ENCODE measurements around the gene SLC10A7. TPM values are rescaled to one million over a fixed set of nuclear protein-coding genes. Genes with fewer than 3 reads are reported as not detected.

SLC10A7 gene
- total RNA-seq, 1 donor from 2014 or later = 23.5 TPM

GRCh38 chr4:146436423-146437162 lies 85.1 kb downstream of the SLC10A7 start:
- no peak for TF ChIP-seq CTCF (IDR thresholded peaks at IDR 0.05)
- H3K4me3 ChIP-seq = no peak overlapping the region
- intact Hi-C loops (cut with DNase I) = no loop called here
- ATAC-seq (no peak), DNase-seq (no peak)
- H3K27me3 ChIP-seq (ENCODE audit: low read depth) = no peaks in the 10 kb centered on the region
- no peaks in the 10 kb centered on the region for H3K36me3 ChIP-seq
- H3K4me1 ChIP-seq = no peaks in the 10 kb centered on the region
- no peak overlapping the region for H3K27ac ChIP-seq
- no peaks in the 10 kb centered on the region for H3K9me3 ChIP-seq

GRCh38 chr4:146435962-146436361 lies 85.8 kb downstream of the SLC10A7 start:
- no peak for TF ChIP-seq CTCF (IDR thresholded peaks at IDR 0.05)
- no peak overlapping the region for H3K27ac ChIP-seq
- no peak overlapping the region for H3K4me3 ChIP-seq
- no peak for ATAC-seq
- no peaks in the 10 kb centered on the region for H3K27me3 ChIP-seq (ENCODE audit: low read depth)
- H3K36me3 ChIP-seq = no peaks in the 10 kb centered on the region
- no peaks in the 10 kb centered on the region for H3K9me3 ChIP-seq
- intact Hi-C loops (cut with DNase I) = no loop called here
- no peaks in the 10 kb centered on the region for H3K4me1 ChIP-seq
- DNase-seq = no peak

GRCh38 chr4:146432065-146432464 lies 89.7 kb downstream of the SLC10A7 start:
- no peaks in the 10 kb centered on the region for H3K36me3 ChIP-seq
- ATAC-seq (no peak), DNase-seq (no peak)
- intact Hi-C loops (cut with DNase I) = no loop called here
- no peaks in the 10 kb centered on the region for H3K27me3 ChIP-seq (ENCODE audit: low read depth)
- H3K4me3 ChIP-seq = no peak overlapping the region
- no peaks in the 10 kb centered on the region for H3K4me1 ChIP-seq
- no peak for TF ChIP-seq CTCF (IDR thresholded peaks at IDR 0.05)
- no peak overlapping the region for H3K27ac ChIP-seq
- no peaks in the 10 kb centered on the region for H3K9me3 ChIP-seq

- H3K36me3 ChIP-seq = no peaks in the 10 kb centered on the region
- H3K4me3 ChIP-seq = no peak overlapping the region
- DNase-seq (no peak), ATAC-seq (no peak)
- H3K27ac ChIP-seq = no peak overlapping the region
- no peaks in the 10 kb centered on the region for H3K9me3 ChIP-seq
- TF ChIP-seq CTCF (IDR thresholded peaks at IDR 0.05) = no peak
- no peaks in the 10 kb centered on the region for H3K4me1 ChIP-seq
- H3K27me3 ChIP-seq (ENCODE audit: low read depth) = no peaks in the 10 kb centered on the region
- intact Hi-C loops (cut with DNase I) = no loop called here
Measured at GRCh38 chr4:146428298-146428697, 93.4 kb downstream of the SLC10A7 start.

- Histone ChIP-seq H3K27me3 (ENCODE audit: low read depth) (no peaks in the 10 kb centered on the region), H3K27ac (no peak overlapping the region), H3K4me3 (no peak overlapping the region), H3K36me3 (no peaks in the 10 kb centered on the region), H3K4me1 (no peaks in the 10 kb centered on the region), H3K9me3 (no peaks in the 10 kb centered on the region)
- intact Hi-C loops (cut with DNase I) = no loop called here
- no peak for ATAC-seq
- no peak for DNase-seq
- TF ChIP-seq CTCF (IDR thresholded peaks at IDR 0.05) = no peak
Measured at GRCh38 chr4:146417822-146418221, 103.9 kb downstream of the SLC10A7 start.
